ENCODE measurements around the gene FOXJ1. TPM values are rescaled to one million over a fixed set of nuclear protein-coding genes. Genes with fewer than 3 reads are reported as not detected.

Gene FOXJ1
- total and polyA plus RNA-seq, 2 of the 4 experiments (the other 2 are of a cell fraction): 0.05 TPM; not detected in 1

- Histone ChIP-seq H4K20me1 (ENCODE audit: insufficient read depth, low read length) (no peaks in the 10 kb centered on the region; the same call in 1 of the 2 replicates), H3K9me3 (ENCODE audit: control insufficient read depth, insufficient read depth, low read length) (no peaks in the 10 kb centered on the region), H3K27me3 (ENCODE audit: control insufficient read depth, insufficient read depth, low read length) (no peaks in the 10 kb centered on the region), H2BK20ac (ENCODE audit: low read depth, low read length) (no peak overlapping the region), H3K9ac (ENCODE audit: low read depth, low read length) (no peak overlapping the region), H2BK15ac (ENCODE audit: low read depth, low read length) (no peak overlapping the region), H2BK120ac (ENCODE audit: low read depth, low read length) (no peak overlapping the region), H2AFZ (replicated peaks; ENCODE audit: low read length, poor library complexity) (no peak overlapping the region), H3K9me1 (ENCODE audit: insufficient read depth, low read length) (no peaks in the 10 kb centered on the region), H4K5ac (ENCODE audit: low read depth, low read length) (no peak overlapping the region), H3K4ac (ENCODE audit: low read depth, low read length) (no peak overlapping the region), H3K79me1 (ENCODE audit: low read depth in 1 of 2, low read length in 2 of 2) (peaks cover 5 to 20% of the 10 kb centered on the region in 2 experiments; a peak in 3 of 4 replicates), H3K18ac (ENCODE audit: low read depth, low read length) (no peak overlapping the region), H2AK9ac (replicated peaks; ENCODE audit: low read depth, low read length, poor library complexity) (no peak overlapping the region), H3K36me3 (ENCODE audit: control insufficient read depth, insufficient read depth, low read length) (peaks cover 67% of the 10 kb centered on the region), H3K27ac (ENCODE audit: insufficient read depth, low read length) (no peak overlapping the region), H3K4me1 (ENCODE audit: control insufficient read depth, insufficient read depth, low read length) (no peaks in the 10 kb centered on the region), H3K23ac (ENCODE audit: low read depth, low read length) (no peak overlapping the region), H3K4me2 (ENCODE audit: low read depth, low read length) (no peak overlapping the region), H3K4me3 (ENCODE audit: insufficient read depth, low read depth, low read length) (no peak overlapping the region), H2AK5ac (ENCODE audit: low read depth, low read length) (no peak overlapping the region), H3K14ac (replicated peaks; ENCODE audit: low read depth, low read length) (no peak overlapping the region), H2BK5ac (ENCODE audit: low read depth, low read length, poor library complexity, severe bottlenecking) (no peak overlapping the region), H4K91ac (ENCODE audit: insufficient read depth, low read depth, low read length) (no peak overlapping the region), H4K8ac (ENCODE audit: low read depth in 2 of 2, low read length in 2 of 2) (no peak overlapping the region), H3K56ac (ENCODE audit: extremely low read depth, insufficient read depth, low read length) (no peak overlapping the region)
- CTCF ChIA-PET: interaction anchor here (0.6 kb wide), 1 partner anchor 91 kb away, joined by 4 read pairs; no protein-coding TSS in a partner anchor
- WGBS, 2 experiments (ENCODE audit: extremely low coverage in 2 of 2, insufficient read length in 1 of 2): 93% methylated on average over 5 of the region's 20 CpGs; no CpG with 5 or more reads in 1 of the 2 experiments
- DNase-seq (no peak), ATAC-seq (ENCODE audit: low read depth) (no peak)
- POLR2A ChIA-PET (ENCODE audit: unreplicated experiment): no interaction called here
- intact Hi-C loops (cut with micrococcal nuclease): no loop called here
- BruUV-seq (replicated peaks): no TSS peak
- no peak for TF ChIP-seq MXI1 (IDR thresholded peaks at IDR 0.05; ENCODE audit: borderline replicate concordance, low read depth, low read length)
- no peak for TF ChIP-seq RCOR1 (IDR thresholded peaks at IDR 0.05; ENCODE audit: insufficient replicate concordance, low read length)
- no peak for TF ChIP-seq POLR2A (IDR thresholded peaks at IDR 0.05; ENCODE audit: low read depth, low read length)
- TF ChIP-seq MAZ (IDR thresholded peaks at IDR 0.05; ENCODE audit: borderline replicate concordance, low read depth, low read length): no peak
- no peak for TF ChIP-seq ELK1 (IDR thresholded peaks at IDR 0.05; ENCODE audit: borderline replicate concordance, low read depth, low read length)
- in situ Hi-C loops (cut with MboI; ENCODE audit: low sequenced_read_pairs): no loop called here
- dilution Hi-C loops (cut with HindIII; ENCODE audit: low sequenced_read_pairs, unreplicated experiment): no loop called here
Observed at GRCh38 chr17:76092526-76093413, 48.3 kb downstream of the FOXJ1 start.

Data from IMR-90 (cell line).